ENCODE results near the gene SPINDOC. TPM values are rescaled to one million over a fixed set of nuclear protein-coding genes. Genes with fewer than 3 reads are reported as not detected.

Gene SPINDOC
- total and polyA plus RNA-seq, 9 of the 15 experiments (the other 6 are each of a cell fraction or from before 2014, with no cell fraction given): 0.70 to 36.3 (median 19.6) TPM

DNA sequence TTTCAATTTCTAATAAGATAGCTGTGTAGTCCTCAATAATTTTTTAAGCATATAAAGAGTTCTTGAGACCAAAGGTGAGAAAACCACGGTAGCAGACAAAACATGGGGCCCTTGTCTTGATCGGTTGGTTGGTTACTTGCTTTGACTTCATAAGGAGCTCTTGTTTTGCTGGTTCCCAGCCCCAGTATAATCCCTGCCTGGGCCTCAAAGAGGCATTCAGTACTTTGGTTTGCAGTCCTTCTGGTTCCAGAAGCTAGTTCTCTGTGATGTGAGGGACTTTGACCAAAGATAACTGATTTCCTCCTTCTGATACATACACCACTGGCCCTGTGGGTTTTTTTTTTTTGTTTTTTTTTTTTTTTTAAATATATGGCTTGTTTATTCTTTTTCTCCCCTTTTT is 42.7 kb downstream of the SPINDOC start:
- Histone ChIP-seq H3K9me3 (replicated peaks; ENCODE audit: control insufficient read depth, insufficient read depth, low read depth, low read length) (no peaks in the 10 kb centered on the region; the same call in 1 of the 2 replicates), H3K4me2 (ENCODE audit: insufficient read depth, low read length) (no peak overlapping the region), H3K27me3 (ENCODE audit: control insufficient read depth in 2 of 2, insufficient read depth in 2 of 2, low read length in 2 of 2) (no peaks in the 10 kb centered on the region), H4K20me1 (replicated peaks; ENCODE audit: control insufficient read depth, insufficient read depth, low read length) (no peaks in the 10 kb centered on the region; the same call in 1 of the 2 replicates), H2AFZ (ENCODE audit: low read depth, low read length) (no peak overlapping the region), H3K9me1 (ENCODE audit: control insufficient read depth, insufficient read depth, low read length) (no peaks in the 10 kb centered on the region), H3K79me2 (ENCODE audit: control insufficient read depth, insufficient read depth, low read length) (peaks cover 66% of the 10 kb centered on the region), H3K36me3 (ENCODE audit: control insufficient read depth, insufficient read depth, low read length) (peaks cover 39% of the 10 kb centered on the region; the same call in 2 of the 3 replicates), H3K27ac (ENCODE audit: extremely low read depth, low read depth, low read length) (no peak overlapping the region), H3K9ac (ENCODE audit: insufficient read depth in 1 of 2, low read depth in 2 of 2, low read length in 2 of 2) (no peak overlapping the region), H3K4me1 (replicated peaks in 1 of 2; ENCODE audit: control insufficient read depth in 2 of 2, insufficient read depth in 2 of 2, low read length in 2 of 2) (peaks cover 11 to 18% of the 10 kb centered on the region in 2 experiments; a peak in 4 of 5 replicates), H3K4me3 (no peak overlapping the region)
- CTCF ChIA-PET (ENCODE audit: low intra/inter-chr PET ratio): no interaction called here
- FAIRE-seq (no peak), ATAC-seq (peak; percentile 43; the same call in 1 of the 3 replicates), DNase-seq (ENCODE audit: extremely low read depth in 1 of 4, low spot score in 3 of 4) (no peak)
- in situ Hi-C loops (cut with MboI) (no loop called here), intact Hi-C loops (cut with micrococcal nuclease) (no loop called here)
- POLR2A ChIA-PET: interaction anchor here (0.6 to 2.5 kb wide), 6 partner anchors 8 to 72 kb away, joined by 3 to 10 read pairs (median 4); no protein-coding TSS in a partner anchor
- WGBS (ENCODE audit: insufficient coverage, low coverage, missing lambda C conversion rate): 70% methylated on average over 2 of the region's 2 CpGs
- BruUV-seq (replicated peaks): no TSS peak
- TF ChIP-seq, protein P1, sequence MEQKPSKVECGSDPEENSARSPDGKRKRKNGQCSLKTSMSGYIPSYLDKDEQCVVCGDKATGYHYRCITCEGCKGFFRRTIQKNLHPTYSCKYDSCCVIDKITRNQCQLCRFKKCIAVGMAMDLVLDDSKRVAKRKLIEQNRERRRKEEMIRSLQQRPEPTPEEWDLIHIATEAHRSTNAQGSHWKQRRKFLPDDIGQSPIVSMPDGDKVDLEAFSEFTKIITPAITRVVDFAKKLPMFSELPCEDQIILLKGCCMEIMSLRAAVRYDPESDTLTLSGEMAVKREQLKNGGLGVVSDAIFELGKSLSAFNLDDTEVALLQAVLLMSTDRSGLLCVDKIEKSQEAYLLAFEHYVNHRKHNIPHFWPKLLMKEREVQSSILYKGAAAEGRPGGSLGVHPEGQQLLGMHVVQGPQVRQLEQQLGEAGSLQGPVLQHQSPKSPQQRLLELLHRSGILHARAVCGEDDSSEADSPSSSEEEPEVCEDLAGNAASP (IDR thresholded peaks at IDR 0.05): no peak
- no peak for TF ChIP-seq NFE2 (IDR thresholded peaks at IDR 0.05; ENCODE audit: low read depth)
- no peak for TF ChIP-seq HNRNPL (IDR thresholded peaks at IDR 0.05; ENCODE audit: low read depth, low read length)
- no peak for TF ChIP-seq KLF16 (IDR thresholded peaks at IDR 0.05)
- no peak for TF ChIP-seq HOMEZ (CRISPR knock-in tag; IDR thresholded peaks at IDR 0.05)
- no peak for TF ChIP-seq ZNF263 (CRISPR knock-in tag; IDR thresholded peaks at IDR 0.05; ENCODE audit: borderline replicate concordance)
- no peak for TF ChIP-seq MAZ (CRISPR knock-in tag; conservative IDR thresholded peaks at IDR 0.05 in 1 of 2, IDR thresholded peaks at IDR 0.05 in 1 of 2)
- no peak for TF ChIP-seq ZNF316 (IDR thresholded peaks at IDR 0.05)

All from K562 (cell line).